GM18520 (cell line): ENCODE results near the gene TTN.
"Not testable (repeated sequence)": the region's sequence is repeated elsewhere in the genome, so short reads cannot be mapped to it uniquely, and the experiment has no call there.

ENCODE experiments used
- ATAC-seq: cut with Tn5 transposase; IDR thresholded peaks from one replicate; pipeline ENCODE4 v1.9.1; 2021; ENCODE audit not compliant: unreplicated experiment

The TTN gene

GRCh38 chr2:178536037-178536436 lies 271.2 kb downstream of the TTN start:
- no peak for ATAC-seq

GRCh38 chr2:178531168-178531567 lies 276.1 kb downstream of the TTN start:
- no peak for ATAC-seq

- ATAC-seq: peak; percentile 97
Observed at GRCh38 chr2:178530625-178531142, 276.5 kb downstream of the TTN start.

- no peak for ATAC-seq
Observed at GRCh38 chr2:178530131-178530530, 277.1 kb downstream of the TTN start.

- no peak for ATAC-seq
Observed at GRCh38 chr2:178529194-178529593, 278.0 kb downstream of the TTN start.

GRCh38 chr2:178528647-178529046 lies 278.6 kb downstream of the TTN start:
- no peak for ATAC-seq

- ATAC-seq: no peak
Observed at GRCh38 chr2:178527592-178527991, 279.6 kb downstream of the TTN start.

GRCh38 chr2:178526256-178526655 lies 281.0 kb downstream of the TTN start:
- ATAC-seq: no peak

GRCh38 chr2:178525460-178525859 lies 281.8 kb downstream of the TTN start:
- ATAC-seq: not testable (repeated sequence)

- ATAC-seq: not testable (repeated sequence)
Observed at GRCh38 chr2:178525010-178525409, 282.2 kb downstream of the TTN start.

GRCh38 chr2:178523596-178524134 lies 283.6 kb downstream of the TTN start:
- ATAC-seq: no peak

- peak; percentile 84 for ATAC-seq
Observed at GRCh38 chr2:178522950-178523595, 284.1 kb downstream of the TTN start.

- no peak for ATAC-seq
Observed at GRCh38 chr2:178521304-178522150, 285.7 kb downstream of the TTN start.

- no peak for ATAC-seq
Observed at GRCh38 chr2:178517496-178517895, 289.7 kb downstream of the TTN start.

- peak; percentile 76 for ATAC-seq
Observed at GRCh38 chr2:178514664-178515063, 292.6 kb downstream of the TTN start.

GRCh38 chr2:178513876-178514275 lies 293.3 kb downstream of the TTN start:
- ATAC-seq: no peak

- ATAC-seq: no peak
Observed at GRCh38 chr2:178512484-178512883, 294.7 kb downstream of the TTN start.

GRCh38 chr2:178510384-178510783 lies 296.8 kb downstream of the TTN start:
- ATAC-seq: no peak

GRCh38 chr2:178508646-178509045 lies 298.6 kb downstream of the TTN start:
- no peak for ATAC-seq

GRCh38 chr2:178506949-178507348 lies 300.3 kb downstream of the TTN start:
- ATAC-seq: no peak

GRCh38 chr2:178506524-178506923 lies 300.7 kb downstream of the TTN start:
- no peak for ATAC-seq

GRCh38 chr2:178506101-178506500 lies 301.1 kb downstream of the TTN start:
- no peak for ATAC-seq
